Retina (tissue), 1 donor: ENCODE data around the gene AMMECR1L.

Source experiments
- DNase-seq: peaks from one replicate; pipeline ENCODE4 v3.0.0-alpha.2; 2016

The AMMECR1L gene

DNA sequence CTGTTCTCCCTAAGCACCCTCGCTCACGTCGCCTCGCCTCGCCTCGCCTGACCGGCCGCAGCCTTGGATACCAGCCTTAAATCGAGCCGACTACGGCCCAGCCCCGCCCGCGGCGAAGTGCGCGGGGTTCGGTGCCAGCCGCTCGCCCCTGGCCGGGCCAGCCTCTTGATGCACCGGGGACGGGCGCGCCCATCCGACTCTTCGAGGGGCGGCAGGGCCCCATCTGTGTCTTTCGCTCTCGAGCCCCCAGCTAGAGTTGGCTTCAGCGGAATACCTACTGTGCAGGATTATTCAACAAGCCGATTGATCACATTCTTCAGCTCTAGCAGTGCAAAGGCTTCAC lies 808 bp upstream of the AMMECR1L start:
- peak; percentile 84 for DNase-seq

DNA sequence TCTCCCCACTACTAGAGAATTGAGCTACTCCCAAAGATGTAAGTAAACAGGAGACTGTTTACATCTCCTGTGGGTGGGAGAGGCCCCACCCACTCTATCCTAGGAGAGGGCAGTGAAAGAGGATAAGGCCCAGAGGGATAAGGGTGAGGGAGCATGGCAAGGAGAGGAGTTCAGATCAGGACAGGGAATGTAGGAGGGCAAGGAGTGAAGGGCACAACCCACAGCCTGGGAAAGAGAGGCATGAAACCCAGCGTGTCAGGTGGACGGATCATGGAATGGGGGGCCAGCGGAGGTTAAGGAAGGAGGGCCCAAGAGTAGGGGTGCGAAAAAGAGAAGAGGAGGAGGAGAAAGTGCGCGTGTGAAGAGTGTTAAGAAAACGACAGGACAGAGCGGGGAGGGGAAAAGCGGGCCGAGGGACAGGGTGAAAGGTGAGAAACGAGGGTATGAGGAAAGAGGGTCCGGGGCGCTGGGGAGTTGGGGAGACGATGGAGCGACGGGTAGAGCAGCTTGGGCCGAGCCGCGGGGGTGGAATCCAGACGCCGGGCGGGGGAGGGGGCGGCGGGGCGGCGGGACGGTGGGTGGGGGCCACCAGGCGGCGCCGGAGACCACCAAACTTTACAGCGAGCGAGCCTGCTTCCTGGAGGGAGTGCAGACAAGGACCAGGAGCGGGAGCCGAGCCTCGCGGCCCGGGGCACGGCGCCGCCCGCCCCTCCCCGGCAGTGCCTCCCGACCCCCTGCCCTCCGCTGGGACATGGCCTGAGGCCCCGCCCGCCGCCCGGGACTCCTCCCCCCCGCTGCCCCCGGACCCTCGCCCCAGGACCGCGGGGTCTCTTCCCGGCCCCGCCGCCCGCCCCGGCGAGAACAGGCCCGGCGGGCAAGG lies 655 bp downstream of the AMMECR1L start:
- DNase-seq, result peak; percentile 25

DNA sequence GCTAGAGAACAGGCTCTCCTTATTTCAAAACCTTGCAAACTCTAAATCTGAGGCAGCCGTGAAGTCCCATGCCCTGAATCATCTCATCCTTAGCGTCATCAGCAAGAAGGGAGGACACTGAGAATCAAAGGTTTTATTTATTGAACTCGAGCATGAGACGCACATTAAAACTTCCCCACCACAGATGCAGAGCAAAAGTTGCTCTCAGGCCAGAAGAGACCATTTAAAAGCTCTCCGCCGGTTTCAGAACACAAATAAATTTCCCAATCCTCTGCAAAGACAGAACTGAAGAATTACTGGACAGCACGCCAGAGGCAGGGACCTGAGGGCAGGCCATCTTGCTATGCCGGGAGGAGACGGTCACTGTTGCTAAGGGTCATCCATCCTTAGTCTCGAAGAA lies 1.3 kb downstream of the AMMECR1L start:
- DNase-seq, result no peak

DNA sequence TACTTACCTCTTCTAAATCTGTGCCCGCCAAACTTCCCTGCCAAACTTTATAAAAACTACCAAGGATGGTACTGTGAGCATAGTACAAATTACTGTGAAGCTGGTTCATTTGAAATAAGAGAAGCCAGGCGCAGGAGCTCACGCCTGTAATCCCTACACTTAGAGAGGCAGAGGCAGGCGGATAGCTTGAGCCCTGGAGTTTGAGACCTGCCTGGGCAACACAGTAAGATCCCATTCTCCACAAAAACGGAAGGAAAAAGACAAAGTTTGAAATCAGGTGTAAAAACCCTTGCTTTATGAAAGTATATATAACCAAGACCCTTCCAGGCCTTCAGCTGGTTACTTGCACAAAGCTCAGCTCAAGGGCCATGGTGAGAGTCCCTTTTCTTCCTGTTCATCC lies 5.9 kb downstream of the AMMECR1L start:
- no peak for DNase-seq

DNA sequence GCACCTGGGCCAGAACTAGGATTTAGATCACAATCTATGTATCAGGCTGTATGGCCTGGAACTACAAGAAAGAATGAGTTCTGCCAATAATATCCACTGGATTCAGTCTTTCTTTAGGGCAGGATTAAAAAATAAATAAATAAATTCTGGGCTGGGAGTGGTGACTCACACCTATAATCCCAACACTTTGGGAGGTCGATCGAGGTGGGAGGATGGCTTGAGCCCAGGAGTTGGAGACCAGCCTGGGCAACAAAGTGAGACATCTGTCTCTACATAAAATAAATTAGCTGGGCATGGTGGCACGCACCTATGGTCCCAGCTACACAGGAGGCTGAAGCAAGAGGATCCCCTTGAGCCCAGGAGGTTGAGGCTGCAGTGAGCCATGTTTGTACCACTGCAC lies 8.1 kb downstream of the AMMECR1L start:
- no peak for DNase-seq

DNA sequence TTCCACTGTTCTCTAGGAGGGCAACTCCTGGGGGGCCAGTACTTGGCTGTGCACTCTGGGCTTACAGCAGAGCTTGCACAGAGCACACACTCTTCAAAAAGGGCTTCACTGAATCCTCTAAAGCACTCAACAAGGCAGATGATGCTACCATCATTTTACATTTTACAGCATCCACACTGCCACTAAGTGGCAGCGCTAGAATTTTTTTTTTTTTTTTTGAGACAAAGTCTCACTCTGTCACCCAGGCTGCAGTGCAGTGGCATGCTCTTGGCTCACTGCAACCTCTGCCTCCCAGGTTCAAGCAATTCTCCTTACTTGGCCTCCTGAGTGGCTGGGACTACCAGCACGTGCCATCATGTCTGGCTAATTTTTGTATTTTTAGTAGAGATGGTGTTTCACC lies 8.6 kb downstream of the AMMECR1L start:
- DNase-seq, result no peak

DNA sequence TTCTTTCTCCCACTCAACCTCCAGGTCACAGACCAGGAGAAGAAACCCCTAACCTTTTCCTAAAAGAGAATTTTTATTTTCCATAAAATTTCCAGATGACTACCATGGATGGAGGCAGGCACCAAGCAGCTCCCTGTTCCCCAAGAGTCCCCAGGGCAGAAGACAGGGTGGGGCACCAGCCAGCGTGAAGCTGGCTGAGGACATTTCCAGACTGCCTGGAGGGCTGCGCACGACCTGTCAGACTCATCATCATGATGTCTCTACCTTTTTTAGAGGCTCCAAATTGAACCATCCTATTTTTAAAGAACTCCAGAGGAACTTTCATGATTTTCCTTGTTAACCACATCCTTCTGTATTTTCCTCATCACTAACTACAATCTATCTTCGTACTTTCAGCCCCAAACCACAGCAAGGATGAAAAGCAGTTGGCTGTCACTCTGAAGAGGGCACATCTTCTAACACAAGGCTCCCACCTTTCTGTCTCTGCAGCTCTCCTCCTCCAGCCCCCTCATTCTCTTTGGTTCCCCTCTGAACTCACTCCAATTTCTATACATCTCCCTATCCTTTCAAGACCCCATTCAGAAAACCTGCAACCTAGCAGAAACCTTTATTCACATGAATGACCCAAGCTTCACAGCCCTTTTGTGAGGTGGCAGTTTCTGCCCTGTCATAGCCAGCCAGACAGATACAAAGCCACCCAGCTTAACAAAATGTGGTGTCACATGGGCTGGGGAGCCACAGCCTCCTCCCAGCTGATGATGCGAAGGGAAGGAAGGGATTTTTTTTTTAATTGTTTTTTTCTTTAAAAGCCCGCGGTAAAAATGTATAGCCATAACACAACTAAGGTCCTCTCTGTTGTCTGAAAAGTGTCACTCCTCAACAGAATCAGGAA lies 11.1 kb downstream of the AMMECR1L start:
- DNase-seq, result peak; percentile 2

DNA sequence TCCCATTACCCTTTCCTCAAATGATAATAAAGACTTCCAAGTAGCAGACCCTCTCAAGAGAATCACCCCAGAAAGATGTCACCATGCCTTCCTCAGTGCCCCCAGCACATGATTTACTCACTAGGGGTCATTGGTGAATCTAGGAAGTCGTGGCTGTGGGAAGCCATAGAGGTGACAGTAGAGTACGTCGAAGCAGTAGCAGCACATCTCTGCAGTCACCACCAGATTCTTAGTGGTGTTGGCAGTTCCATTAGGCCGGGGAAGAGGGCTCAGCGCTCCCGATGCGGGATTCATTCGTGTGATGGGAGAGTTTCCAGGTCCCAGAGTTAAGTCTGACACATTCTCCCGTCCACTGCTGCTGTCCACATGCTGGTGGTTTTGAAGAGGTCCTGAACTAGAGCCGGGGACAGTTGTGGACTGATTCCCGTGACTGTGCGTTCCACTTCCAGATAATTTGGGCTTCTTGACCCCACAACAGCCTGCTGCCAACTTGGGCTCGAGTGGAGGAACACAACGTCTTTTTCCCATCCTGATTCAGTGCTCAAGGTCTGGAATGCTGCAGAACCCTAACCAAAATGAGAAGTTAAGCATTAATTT lies 12.0 kb downstream of the AMMECR1L start:
- no peak for DNase-seq

DNA sequence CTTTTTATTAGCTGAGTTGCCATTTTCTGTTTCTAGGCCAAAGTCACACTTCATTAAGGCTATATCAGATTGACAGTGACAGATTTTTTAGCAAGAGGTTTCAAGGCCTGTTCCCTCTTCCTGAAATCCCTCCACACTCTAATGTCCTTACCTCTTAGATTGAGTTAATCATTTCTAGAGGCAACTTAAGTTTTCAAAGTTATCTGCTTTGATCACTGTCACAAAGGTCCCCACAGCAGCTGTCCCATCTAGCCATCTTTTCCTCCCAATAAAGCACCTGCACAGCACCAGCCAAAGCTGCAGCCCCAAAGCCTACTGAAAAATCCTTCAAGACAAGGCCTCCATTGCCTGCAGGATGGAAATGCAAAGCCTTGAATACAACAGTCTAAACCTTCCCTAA lies 13.4 kb downstream of the AMMECR1L start:
- no peak for DNase-seq

DNA sequence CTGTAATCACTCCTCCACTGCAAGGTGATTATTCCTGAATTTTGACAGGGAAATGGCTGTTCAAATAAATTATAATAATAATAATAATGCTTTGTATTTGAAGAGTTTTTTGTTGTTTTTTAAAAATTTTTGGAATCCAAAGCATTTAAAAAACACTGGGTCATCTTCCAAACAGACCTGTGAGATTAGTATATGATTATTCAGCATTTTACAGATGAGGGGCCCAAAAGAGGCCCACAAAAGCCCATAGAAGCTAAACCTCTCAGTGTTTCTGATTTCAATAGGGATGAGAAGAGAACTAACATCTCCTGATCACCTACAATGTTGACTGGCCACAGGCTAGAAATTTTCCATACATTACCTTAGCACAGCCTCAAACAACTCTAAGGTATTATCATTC lies 19.8 kb downstream of the AMMECR1L start:
- DNase-seq, result no peak

DNA sequence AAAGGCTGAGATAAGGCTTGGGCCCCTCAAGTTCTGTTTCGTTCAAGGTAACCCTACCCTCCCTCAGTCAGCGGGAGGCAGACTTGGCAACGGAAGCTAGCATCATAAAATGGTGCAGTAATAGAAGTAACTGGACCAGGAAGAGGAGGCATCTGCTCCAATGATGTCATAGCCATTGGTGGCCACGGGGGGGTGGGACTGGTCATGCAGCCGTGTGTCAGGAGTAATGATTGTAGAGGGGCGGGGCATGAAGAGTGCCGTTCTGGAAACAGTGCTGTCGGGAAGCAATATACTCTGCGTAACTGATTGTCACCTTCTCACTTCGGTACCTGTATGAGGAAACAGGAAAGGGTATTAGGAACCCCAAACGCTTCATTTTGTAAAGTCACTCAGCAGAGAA lies 20.9 kb downstream of the AMMECR1L start:
- DNase-seq, result no peak

DNA sequence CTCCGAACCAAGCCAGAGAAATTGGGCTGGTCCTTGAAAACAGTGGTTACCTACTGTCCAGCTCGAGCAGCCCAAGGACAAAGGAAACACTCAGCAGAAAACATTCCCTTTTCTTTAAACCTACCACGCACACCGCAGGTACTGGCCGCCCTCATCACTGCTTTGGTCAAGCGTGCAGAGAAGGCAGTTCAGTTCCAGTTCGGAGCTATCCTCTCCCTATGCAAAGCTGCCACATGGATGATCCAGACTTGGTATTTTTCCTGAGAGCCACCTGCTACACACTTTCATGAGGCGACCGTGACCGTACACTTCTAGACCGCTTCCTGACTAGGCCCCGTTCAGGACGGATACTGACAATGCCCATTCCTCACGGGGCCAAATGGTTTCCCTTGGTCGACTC lies 23.5 kb downstream of the AMMECR1L start:
- DNase-seq, result no peak

DNA sequence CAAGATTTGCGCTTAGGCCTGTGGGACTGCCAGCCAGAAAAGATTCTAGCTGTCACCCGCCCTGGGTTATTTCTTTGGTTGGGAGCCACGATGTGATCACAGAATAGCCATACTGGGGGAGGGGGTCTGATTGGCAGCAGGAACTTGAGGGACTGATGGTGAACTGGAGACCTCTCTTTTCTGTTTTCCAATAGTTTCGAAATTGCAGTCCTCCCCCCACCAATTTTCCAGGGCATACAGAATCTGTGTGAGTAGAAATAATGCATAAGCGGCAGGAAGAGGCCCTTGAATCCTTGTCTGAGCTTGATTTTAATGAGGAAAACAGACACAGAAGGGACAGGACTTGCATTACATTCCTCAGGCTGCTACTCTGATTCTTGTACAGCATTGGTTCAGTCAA lies 25.6 kb downstream of the AMMECR1L start:
- DNase-seq, result no peak

DNA sequence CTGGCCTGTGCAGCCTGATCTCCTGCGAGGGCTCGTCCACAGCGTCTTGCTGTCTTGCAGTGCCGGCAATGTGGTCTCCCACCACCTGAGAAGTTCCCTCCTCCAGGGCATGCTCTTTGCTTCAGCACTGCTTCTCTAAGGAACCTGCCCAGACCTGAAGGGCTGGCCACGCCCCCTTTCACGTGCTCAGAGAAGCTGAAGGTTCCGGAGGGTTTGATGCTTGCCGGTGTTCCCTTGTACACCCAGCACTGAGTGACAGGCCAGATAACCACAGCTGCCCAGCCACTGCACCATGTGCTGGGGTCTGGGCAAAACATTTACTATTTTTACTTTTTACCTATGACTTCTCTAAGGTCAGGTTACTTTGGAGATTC lies 26.1 kb downstream of the AMMECR1L start:
- DNase-seq, result peak; percentile 18

DNA sequence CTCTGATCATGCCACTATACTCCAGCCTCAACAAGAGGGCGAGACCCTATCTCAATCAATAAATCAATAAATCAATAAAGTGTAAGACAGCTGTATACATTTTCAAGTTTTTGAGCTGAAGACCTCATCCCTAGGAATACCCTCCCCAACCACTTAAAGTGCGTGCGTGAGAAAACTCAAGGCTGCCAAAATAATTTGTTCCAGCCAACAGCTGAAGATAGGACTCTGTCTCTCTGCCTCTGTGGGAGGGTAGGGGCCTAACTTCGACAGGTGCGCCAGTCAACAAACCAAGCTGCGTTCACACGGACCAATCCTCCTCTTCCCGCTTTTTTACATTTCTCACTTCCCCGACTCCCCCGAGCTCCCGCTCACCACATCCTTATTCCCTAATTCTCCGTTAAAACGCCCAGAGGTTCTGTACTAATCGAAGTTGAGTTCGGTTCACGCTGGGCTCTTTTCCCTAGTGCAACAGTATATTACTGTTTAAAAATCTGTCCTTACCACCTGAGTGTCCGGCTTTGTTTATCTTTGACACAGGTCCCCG lies 28.4 kb downstream of the AMMECR1L start:
- DNase-seq, result no peak

DNA sequence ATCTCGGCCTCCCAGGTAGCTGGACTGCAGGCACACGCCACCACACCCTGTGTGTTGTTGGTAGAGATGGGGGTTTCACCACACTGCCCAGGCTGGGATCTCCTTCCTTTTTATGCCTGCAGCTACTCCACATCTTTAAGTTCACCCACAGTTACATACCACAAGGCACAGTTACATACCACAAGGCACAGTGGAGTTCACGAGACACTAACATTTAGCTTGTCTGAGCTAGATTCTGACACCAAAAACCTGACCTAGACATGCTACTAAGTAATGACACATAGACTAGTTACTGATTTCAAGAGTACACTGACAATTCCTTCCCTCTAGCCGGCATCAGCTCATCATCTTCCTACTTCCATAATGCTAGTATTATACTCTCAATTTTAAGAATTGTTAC lies 32.1 kb downstream of the AMMECR1L start:
- DNase-seq, result no peak

DNA sequence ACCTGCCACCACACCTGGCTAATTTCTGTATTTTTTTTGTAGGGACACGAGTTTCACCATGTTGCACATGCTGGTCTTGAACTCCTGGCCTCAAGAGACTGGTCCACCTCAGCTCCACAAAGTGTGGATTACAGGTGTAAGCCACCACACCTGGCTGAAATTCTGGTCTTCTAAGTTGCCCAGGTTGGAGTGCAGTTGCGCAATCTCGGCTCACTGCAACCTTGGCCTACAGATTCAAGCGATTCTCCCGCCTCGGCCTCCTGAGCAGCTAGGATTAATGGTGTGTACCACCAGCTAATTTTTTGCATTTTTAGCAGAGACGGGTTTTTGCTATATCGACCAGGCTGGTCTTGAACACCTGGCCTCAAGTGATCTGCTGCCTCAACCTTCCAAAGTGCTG lies 33.4 kb downstream of the AMMECR1L start:
- DNase-seq, result no peak

DNA sequence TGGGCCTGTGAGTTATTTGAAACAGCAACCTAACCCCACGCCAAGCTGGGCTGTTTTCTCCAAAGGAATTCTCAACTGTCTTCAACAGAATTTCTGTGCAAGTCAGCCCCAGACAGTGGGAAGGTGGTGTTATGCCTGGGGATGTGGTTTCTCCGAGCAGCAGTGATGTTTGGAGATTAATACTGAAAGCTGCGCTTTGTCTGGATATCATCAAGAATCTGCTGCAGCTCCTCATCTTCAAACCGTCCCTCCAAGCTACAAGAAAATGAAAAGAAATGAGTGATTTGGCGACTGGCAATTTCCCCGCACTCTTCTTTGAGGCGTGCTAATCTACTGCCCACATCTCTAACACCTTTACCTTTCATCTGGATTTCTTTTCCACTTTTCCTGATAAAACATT lies 37.8 kb downstream of the AMMECR1L start:
- no peak for DNase-seq

DNA sequence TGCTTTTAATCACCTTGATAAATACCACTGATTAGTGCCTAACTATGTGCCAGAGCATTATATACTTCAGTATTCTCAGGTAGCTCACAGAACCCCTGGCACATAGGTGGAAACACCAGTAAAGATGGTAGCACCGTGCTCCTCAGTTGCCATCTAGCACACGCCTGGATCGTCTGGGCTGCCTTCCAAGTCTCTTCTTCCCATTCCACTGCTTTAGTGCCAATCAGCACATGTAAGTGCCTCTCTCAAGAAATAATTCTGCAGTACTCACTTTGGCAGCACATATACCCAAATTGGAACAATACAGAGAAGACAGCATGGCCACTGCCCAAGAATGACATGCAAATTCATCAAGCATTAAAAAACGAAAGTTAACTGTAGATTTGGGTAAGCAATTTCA lies 40.8 kb downstream of the AMMECR1L start:
- DNase-seq, result no peak

DNA sequence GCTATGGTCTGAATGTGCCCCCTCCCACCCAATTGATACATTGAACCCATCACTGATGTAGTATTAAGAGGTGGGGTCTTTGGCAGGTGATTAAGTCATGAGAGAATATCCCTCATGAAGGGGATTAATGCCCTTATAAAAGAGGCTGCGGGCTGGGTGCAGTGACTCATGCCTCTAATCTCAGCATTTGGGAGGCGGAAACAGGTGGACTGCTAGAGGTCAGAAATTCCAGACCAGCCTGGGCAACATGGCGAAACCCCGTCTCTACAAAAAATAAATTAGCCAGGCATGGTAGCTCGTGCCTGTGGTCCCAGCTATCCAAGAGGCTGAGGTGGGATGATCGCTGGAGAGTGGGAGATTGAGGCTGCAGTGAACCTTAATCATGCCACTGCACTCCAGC lies 42.1 kb downstream of the AMMECR1L start:
- DNase-seq, result no peak

DNA sequence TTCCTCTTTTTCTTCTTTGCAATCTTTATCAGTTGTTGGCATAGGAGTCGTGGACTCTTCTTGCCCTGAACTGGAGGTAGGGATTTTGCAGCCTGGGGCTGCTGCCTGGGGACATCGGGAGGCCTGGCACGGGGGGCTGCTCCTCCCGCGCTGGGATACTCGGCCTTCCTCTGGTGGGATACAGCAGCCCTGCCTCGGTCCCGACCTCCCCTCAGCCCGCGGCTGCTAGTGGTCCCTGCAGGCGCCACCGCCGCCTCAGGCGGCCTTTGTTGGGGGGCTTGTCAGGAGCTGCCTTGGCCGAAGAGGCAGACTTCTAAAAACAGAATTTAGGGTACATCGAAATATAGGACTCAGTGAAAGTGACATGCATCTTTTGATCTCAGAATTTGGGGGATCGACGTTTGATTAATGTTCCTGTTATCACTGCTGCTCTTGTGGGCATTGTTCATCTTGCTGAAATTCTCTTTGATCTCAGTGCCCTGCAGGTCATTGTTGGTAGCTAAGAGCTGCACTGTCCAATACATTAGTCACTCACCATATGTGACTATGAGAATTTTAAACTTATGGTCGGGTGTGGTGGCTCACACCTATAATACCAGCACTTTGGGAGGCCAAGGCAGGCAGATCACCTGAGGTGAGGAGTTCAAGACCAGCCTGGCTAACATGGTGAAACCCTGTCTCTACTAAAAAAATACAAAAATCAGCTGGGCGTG lies 44.1 kb downstream of the AMMECR1L start:
- DNase-seq, result no peak

DNA sequence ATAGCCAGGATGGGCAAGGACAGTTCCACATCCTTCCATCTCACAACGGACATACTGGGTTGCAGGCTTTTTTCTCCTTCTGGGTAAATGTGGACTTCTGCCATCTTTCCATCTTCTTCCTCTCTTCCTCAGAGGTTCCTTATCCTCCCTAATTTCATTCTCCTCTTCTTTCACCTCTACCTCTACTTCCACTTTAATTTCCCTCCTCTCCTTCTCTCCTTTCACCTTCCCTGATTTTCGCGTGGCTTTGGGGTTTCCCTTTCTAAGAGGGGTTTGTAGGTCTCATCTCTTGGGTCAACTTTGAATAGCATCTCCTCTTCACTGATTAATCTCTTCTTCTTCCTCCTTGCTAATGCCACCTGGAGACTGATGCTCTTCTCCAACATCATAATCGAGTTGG lies 44.9 kb downstream of the AMMECR1L start:
- no peak for DNase-seq

DNA sequence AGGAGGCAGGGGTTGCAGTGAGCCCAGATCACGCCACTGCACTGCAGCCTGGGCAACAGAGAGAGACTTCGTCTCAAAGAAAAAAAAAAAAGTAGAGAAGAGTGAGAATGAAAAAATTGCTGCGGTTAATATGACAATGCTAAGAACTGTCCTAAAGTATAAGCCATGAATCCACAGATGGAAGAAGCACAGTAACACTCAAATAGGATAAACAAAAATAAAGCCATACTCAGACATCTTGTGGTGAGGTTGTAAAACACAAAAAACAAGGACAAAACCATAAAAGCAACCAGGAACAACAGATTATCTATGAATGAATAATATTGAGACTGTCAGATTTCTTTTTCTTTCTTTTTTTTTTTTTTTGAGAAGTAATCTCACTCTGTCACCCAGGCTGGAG lies 50.8 kb downstream of the AMMECR1L start:
- DNase-seq, result no peak
